HepG2 (cell line): ENCODE measurements around the gene GSK3A. TPM values are rescaled to one million over a fixed set of nuclear protein-coding genes. Genes with fewer than 3 reads are reported as not detected.

ENCODE experiments used
- E2F5 ChIP-seq: sonication (generic); formaldehyde crosslinking; conservative IDR thresholded peaks from 2 replicates; pipeline ENCODE4 v1.4.0; 2020; ENCODE audit warnings: missing genetic modification reagents
- FOXK1 ChIP-seq: sonication (generic); formaldehyde crosslinking; IDR thresholded peaks from 2 replicates; pipeline ENCODE4 v1.4.0; 2020; ENCODE audit warnings: low read depth, missing genetic modification reagents, borderline replicate concordance
- IRX3 ChIP-seq: sonication (generic); formaldehyde crosslinking; IDR thresholded peaks from 2 replicates; pipeline ENCODE4 v1.8.1; 2023; ENCODE audit warnings: mild to moderate bottlenecking, low read depth, missing genetic modification reagents, borderline replicate concordance
- MYPOP ChIP-seq: sonication (generic); formaldehyde crosslinking; IDR thresholded peaks from 2 replicates; pipeline ENCODE4 v1.8.1; 2023; ENCODE audit warnings: mild to moderate bottlenecking, moderate library complexity, missing genetic modification reagents
- PAXIP1 ChIP-seq: sonication (generic); formaldehyde crosslinking; conservative IDR thresholded peaks from 2 replicates; pipeline ENCODE4 v1.4.0; 2020; ENCODE audit warnings: mild to moderate bottlenecking, missing genetic modification reagents, moderate library complexity
- PRDM15 ChIP-seq: sonication (generic); formaldehyde crosslinking; IDR thresholded peaks from 2 replicates; pipeline ENCODE4 v1.4.0; 2020; ENCODE audit warnings: missing genetic modification reagents
- SMAD9 ChIP-seq: sonication (generic); formaldehyde crosslinking; IDR thresholded peaks from 2 replicates; pipeline ENCODE4 v1.5.1; 2020; ENCODE audit warnings: mild to moderate bottlenecking, missing genetic modification reagents
- SNAPC4 ChIP-seq: sonication (generic); formaldehyde crosslinking; IDR thresholded peaks from 2 replicates; pipeline ENCODE4 v1.4.0; 2020; ENCODE audit warnings: mild to moderate bottlenecking, missing genetic modification reagents
- TFDP2 ChIP-seq: sonication (generic); formaldehyde crosslinking; IDR thresholded peaks from 2 replicates; pipeline ENCODE4 v1.4.0; 2020; ENCODE audit warnings: missing genetic modification reagents
- XBP1 ChIP-seq: sonication (generic); formaldehyde crosslinking; IDR thresholded peaks from 2 replicates; pipeline ENCODE4 v1.5.0; 2020; ENCODE audit warnings: missing genetic modification reagents
- ZNF143 ChIP-seq: sonication (generic); formaldehyde crosslinking; IDR thresholded peaks from 2 replicates; pipeline ENCODE4 v1.4.0; 2020; ENCODE audit warnings: missing genetic modification reagents
- polyA plus RNA-seq, 8 experiments: library from polyadenylated mRNA; depleted of rRNA in 3 of 8; stranded (reverse) in 7 of 8; unstranded in 1 of 8; fragments of >200 nt; fragmentation: Illumina TruSeq in 4 of 8; extraction: Trizol in 4 of 8; gene quantifications; 2 replicates each; pipeline versions ENCODE4 v1.2.1 to v1.2.3, GENCODE V29; 2011 to 2016; ENCODE audit warnings: low read depth in 4 of 8, missing spikeins in 1 of 8, mixed read lengths in 1 of 8; ENCODE audit not compliant: insufficient read depth in 1 of 8
- total RNA-seq, 5 experiments: library from RNA; depleted of rRNA; stranded (reverse); fragments of >200 nt; fragmentation: Illumina TruSeq; extraction: Trizol; gene quantifications; 2 replicates each; pipeline ENCODE4 v1.2.3, GENCODE V29; 2016; ENCODE audit warnings: low read depth in 1 of 5

GSK3A gene
- total and polyA plus RNA-seq, 2 of the 13 experiments (the other 11 are each of a cell fraction or from before 2014, with no cell fraction given), result 16.9 to 52.5 TPM

- no peak for TF ChIP-seq FOXK1 (CRISPR knock-in tag)
- 0 out of 2 replicates have a peak, but pooled peaks have one; percentile 27 for TF ChIP-seq ZNF143 (CRISPR knock-in tag)
- TF ChIP-seq MYPOP (CRISPR knock-in tag), result no peak
- TF ChIP-seq PRDM15, result no peak
- no peak for TF ChIP-seq E2F5 (CRISPR knock-in tag)
- no peak for TF ChIP-seq SNAPC4
- no peak for TF ChIP-seq TFDP2 (CRISPR knock-in tag)
- no peak for TF ChIP-seq IRX3 (CRISPR knock-in tag)
- no peak for TF ChIP-seq XBP1
- peak; percentile 38 for TF ChIP-seq PAXIP1 (CRISPR knock-in tag)
- no peak for TF ChIP-seq SMAD9 (CRISPR knock-in tag)
These were observed 41.0 kb upstream of the GSK3A start (continued) for GRCh38 chr19:42283188-42284065.
